Upper lobe of right lung (tissue), 1 donor: ENCODE results near the gene SUPT5H. TPM values are rescaled to one million over a fixed set of nuclear protein-coding genes. Genes with fewer than 3 reads are reported as not detected.
A peak's percentile ranks its signal among the peaks of the same experiment; 100 is the strongest.
"Not testable (repeated sequence)": the region's sequence is repeated elsewhere in the genome, so short reads cannot be mapped to it uniquely, and the experiment has no call there.

ENCODE experiments used
- ATAC-seq: fragments of 200-7000 bp; cut with Tn5 transposase; one replicate; pipeline ENCODE4 v1.9.1; 2020; ENCODE audit warnings: mild to moderate bottlenecking, moderate library complexity
- DNase-seq: peaks from one replicate; pipeline ENCODE4 v3.0.0-alpha.2; 2020
- H3K27ac ChIP-seq: fragments of 200-600 bp; one replicate; pipeline ENCODE4 v1.8.0; 2022
- H3K27me3 ChIP-seq: fragments of 200-600 bp; one replicate; pipeline ENCODE4 v1.8.0; 2022; ENCODE audit warnings: mild to moderate bottlenecking
- H3K36me3 ChIP-seq: fragments of 200-600 bp; one replicate; pipeline ENCODE4 v1.8.0; 2022
- H3K4me1 ChIP-seq: fragments of 200-600 bp; one replicate; pipeline ENCODE4 v1.8.0; 2022
- H3K4me3 ChIP-seq: fragments of 200-600 bp; one replicate; pipeline ENCODE4 v1.8.0; 2022; ENCODE audit warnings: mild to moderate bottlenecking
- H3K9me3 ChIP-seq: fragments of 200-600 bp; one replicate; pipeline ENCODE4 v1.8.0; 2022
- intact Hi-C: fragments of 100-400 bp; cut with DNase I; formaldehyde crosslinking; loops from one replicate; pipeline ENCODE4 v1.11.0; 2022
- total RNA-seq: library from RNA; stranded (reverse); fragmentation: NEBNext Ultra II Directional; extraction: Animal tissue kit (Norgen Biotek cat#: 25700); gene quantifications from one replicate; pipeline ENCODE4 v1.2.1, GENCODE V29; 2021
- TF ChIP-seq, protein P1 (sequence below): fragments of 200-600 bp; IDR thresholded peaks from one replicate; pipeline ENCODE4 v1.8.0; 2022; ENCODE audit warnings: antibody characterized with exemption
- donor health status: DM: no; HTN: yes; CAD: no; lungs with severe emphysema.

Gene SUPT5H
- total RNA-seq, 1 donor from 2014 or later = 98.4 TPM

DNA sequence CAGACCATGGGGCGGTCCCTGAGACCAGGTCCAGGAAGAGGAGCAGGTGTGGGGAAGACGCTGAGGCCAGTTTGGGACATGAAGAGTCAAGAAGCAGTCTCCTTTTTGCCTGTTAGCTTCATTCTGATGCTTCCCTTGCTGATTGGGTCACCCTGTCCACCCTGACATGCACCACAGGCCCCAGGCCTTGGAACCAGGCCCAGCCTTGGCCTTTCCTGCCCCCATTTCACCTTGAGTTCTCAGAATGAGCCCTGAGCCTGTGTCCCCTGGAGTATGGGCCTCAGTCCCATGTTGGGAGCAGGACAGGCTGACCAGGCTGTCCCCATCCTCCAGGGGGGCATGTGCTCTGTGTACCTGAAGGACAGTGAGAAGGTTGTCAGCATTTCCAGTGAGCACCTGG lies 30.4 kb downstream of the SUPT5H start:
- H3K9me3 ChIP-seq = no peaks in the 10 kb centered on the region
- H3K27me3 ChIP-seq = no peaks in the 10 kb centered on the region
- H3K4me1 ChIP-seq = peaks cover 9% of the 10 kb centered on the region
- H3K4me3 ChIP-seq = no peak overlapping the region
- H3K27ac ChIP-seq = no peak overlapping the region
- intact Hi-C loops = no loop called here
- no peak for DNase-seq
- H3K36me3 ChIP-seq = peaks cover 56% of the 10 kb centered on the region
- ATAC-seq = no peak
- TF ChIP-seq, protein P1, sequence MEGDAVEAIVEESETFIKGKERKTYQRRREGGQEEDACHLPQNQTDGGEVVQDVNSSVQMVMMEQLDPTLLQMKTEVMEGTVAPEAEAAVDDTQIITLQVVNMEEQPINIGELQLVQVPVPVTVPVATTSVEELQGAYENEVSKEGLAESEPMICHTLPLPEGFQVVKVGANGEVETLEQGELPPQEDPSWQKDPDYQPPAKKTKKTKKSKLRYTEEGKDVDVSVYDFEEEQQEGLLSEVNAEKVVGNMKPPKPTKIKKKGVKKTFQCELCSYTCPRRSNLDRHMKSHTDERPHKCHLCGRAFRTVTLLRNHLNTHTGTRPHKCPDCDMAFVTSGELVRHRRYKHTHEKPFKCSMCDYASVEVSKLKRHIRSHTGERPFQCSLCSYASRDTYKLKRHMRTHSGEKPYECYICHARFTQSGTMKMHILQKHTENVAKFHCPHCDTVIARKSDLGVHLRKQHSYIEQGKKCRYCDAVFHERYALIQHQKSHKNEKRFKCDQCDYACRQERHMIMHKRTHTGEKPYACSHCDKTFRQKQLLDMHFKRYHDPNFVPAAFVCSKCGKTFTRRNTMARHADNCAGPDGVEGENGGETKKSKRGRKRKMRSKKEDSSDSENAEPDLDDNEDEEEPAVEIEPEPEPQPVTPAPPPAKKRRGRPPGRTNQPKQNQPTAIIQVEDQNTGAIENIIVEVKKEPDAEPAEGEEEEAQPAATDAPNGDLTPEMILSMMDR = no peak

- H3K27me3 ChIP-seq, ATAC-seq, intact Hi-C loops, DNase-seq, H3K9me3 ChIP-seq: not testable (repeated sequence)
- Histone ChIP-seq H3K4me3 (peak overlapping the region; percentile 75), H3K4me1 (peaks cover 17% of the 10 kb centered on the region), H3K36me3 (peaks cover 28% of the 10 kb centered on the region), H3K27ac (peak overlapping the region; percentile 80)
Measured at GRCh38 chr19:39479319-39479801, 34.0 kb downstream of the SUPT5H start.

- Histone ChIP-seq H3K4me1 (peaks cover 17% of the 10 kb centered on the region), H3K4me3 (peak overlapping the region; percentile 75), H3K36me3 (peaks cover 25% of the 10 kb centered on the region), H3K27ac (peak overlapping the region; percentile 80), H3K9me3 (no peaks in the 10 kb centered on the region), H3K27me3 (no peaks in the 10 kb centered on the region)
- ATAC-seq (no peak), DNase-seq (no peak)
- intact Hi-C loops = no loop called here
- TF ChIP-seq, protein P1 = no peak
Measured at GRCh38 chr19:39479916-39480315, 34.5 kb downstream of the SUPT5H start.

GRCh38 chr19:39480337-39481228 lies 35.2 kb downstream of the SUPT5H start, which contains the start of gene TIMM50:
Gene TIMM50, plus strand, starts transcription at chr19:39480838. Its CDS starts 16 bp downstream, at chr19:39480854.
- TF ChIP-seq, protein P1 = no peak
- DNase-seq (peak; percentile 99), ATAC-seq (peak; percentile 99)
- peak within 1 kb of the TSS; percentile 80 for H3K27ac ChIP-seq
- no peaks in the 10 kb centered on the region for H3K9me3 ChIP-seq
- peaks cover 17% of the 10 kb centered on the region for H3K4me1 ChIP-seq
- H3K4me3 ChIP-seq = peak within 1 kb of the TSS; percentile 75
- intact Hi-C loops = no loop called here
- H3K36me3 ChIP-seq = peaks cover 25% of the 10 kb centered on the region
- no peaks in the 10 kb centered on the region for H3K27me3 ChIP-seq

GRCh38 chr19:39481229-39481545 lies 35.8 kb downstream of the SUPT5H start:
- H3K27me3 ChIP-seq = no peaks in the 10 kb centered on the region
- peak overlapping the region; percentile 80 for H3K27ac ChIP-seq
- H3K4me3 ChIP-seq = peak overlapping the region; percentile 75
- peaks cover 17% of the 10 kb centered on the region for H3K4me1 ChIP-seq
- intact Hi-C loops = no loop called here
- peaks cover 25% of the 10 kb centered on the region for H3K36me3 ChIP-seq
- H3K9me3 ChIP-seq = no peaks in the 10 kb centered on the region
- TF ChIP-seq, protein P1 = no peak
- ATAC-seq = no peak
- DNase-seq = no peak

GRCh38 chr19:39481676-39482075 lies 36.3 kb downstream of the SUPT5H start:
- intact Hi-C loops = no loop called here
- Histone ChIP-seq H3K27me3 (no peaks in the 10 kb centered on the region), H3K36me3 (peaks cover 28% of the 10 kb centered on the region), H3K4me1 (peaks cover 17% of the 10 kb centered on the region), H3K27ac (peak overlapping the region; percentile 80), H3K9me3 (no peaks in the 10 kb centered on the region), H3K4me3 (peak overlapping the region; percentile 75)
- TF ChIP-seq, protein P1 = no peak
- no peak for ATAC-seq
- DNase-seq = no peak
